T-helper 2 cell treated with Interferon-gamma antibody and Interleukin-4, amounts not matched to agents 5 μg/mL and 100 μg/mL, for 36 hours (primary cell): ENCODE data around the gene MED29.

ENCODE experiments used
- DNase-seq: peaks from one replicate; pipeline ENCODE4 v3.0.0; 2021; ENCODE audit warnings: low spot score
- H3K27ac Mint-ChIP-seq: one replicate; pipeline ENCODE4 v1.8.0; 2021; ENCODE audit warnings: mild to moderate bottlenecking, mixed read lengths
- H3K27me3 Mint-ChIP-seq: one replicate; pipeline ENCODE4 v1.8.0; 2021; ENCODE audit warnings: low read depth, mixed read lengths
- H3K36me3 Mint-ChIP-seq: one replicate; pipeline ENCODE4 v1.8.0; 2021; ENCODE audit warnings: low read depth, mixed read lengths
- H3K4me1 Mint-ChIP-seq: one replicate; pipeline ENCODE4 v1.8.0; 2021; ENCODE audit warnings: low read depth, mixed read lengths
- H3K4me3 Mint-ChIP-seq: one replicate; pipeline ENCODE4 v1.8.0; 2022; ENCODE audit warnings: mild to moderate bottlenecking, moderate library complexity, mixed read lengths
- H3K9me3 Mint-ChIP-seq: one replicate; pipeline ENCODE4 v1.8.0; 2021; ENCODE audit warnings: mixed read lengths

MED29 gene

DNA sequence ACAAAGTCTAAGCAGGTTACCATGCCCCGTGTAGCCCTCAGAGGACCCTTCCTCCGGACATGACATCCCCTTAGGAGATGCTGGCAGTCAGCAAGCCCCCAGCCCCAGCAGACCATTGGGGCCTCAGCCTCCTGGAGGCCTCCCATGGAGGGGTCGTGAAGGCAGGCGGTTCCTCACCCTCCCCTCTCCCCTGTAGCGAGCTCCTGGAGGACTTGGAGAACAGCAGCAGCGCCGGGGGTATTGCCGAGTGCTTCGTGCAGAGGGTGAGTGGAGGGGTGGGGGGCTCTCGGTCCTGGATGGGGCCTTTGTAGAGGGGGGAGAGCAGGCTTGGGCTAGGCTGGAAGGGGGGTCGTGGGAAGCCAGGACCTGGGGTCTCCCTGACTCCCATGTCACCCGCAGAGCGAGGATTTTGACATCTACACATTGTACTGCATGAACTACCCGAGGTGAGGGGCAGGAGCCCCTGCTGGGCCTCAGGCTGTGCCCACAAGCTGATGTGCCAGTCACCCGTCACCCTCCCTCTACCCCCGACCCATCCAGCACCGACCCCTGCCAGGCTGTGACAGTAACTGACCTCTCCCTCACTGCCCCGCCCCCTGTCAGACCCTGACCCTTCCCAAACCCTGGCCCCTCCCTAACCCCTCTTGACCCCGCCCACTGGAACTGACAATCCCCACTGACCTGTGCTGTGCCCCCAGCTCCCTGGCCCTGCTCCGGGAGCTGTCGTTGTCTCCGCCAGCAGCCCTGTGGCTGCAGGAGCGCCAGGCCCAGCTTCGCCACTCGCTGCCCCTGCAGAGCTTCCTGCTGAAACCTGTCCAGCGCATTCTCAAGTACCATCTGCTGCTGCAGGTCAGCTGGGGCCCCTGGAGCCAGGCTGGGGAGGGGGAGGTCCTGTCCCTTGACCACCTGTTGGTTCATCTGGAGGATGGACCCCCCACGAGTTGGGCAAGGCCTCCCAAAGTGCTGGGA lies 25.3 kb downstream of the MED29 start:
- H3K27ac Mint-ChIP-seq, result no peak overlapping the region
- H3K4me3 Mint-ChIP-seq, result no peak overlapping the region
- H3K9me3 Mint-ChIP-seq, result no peaks in the 10 kb centered on the region
- no peak for DNase-seq
- H3K27me3 Mint-ChIP-seq, result peaks cover 4% of the 10 kb centered on the region
- peaks cover 17% of the 10 kb centered on the region for H3K4me1 Mint-ChIP-seq
- peaks cover 15% of the 10 kb centered on the region for H3K36me3 Mint-ChIP-seq

DNA sequence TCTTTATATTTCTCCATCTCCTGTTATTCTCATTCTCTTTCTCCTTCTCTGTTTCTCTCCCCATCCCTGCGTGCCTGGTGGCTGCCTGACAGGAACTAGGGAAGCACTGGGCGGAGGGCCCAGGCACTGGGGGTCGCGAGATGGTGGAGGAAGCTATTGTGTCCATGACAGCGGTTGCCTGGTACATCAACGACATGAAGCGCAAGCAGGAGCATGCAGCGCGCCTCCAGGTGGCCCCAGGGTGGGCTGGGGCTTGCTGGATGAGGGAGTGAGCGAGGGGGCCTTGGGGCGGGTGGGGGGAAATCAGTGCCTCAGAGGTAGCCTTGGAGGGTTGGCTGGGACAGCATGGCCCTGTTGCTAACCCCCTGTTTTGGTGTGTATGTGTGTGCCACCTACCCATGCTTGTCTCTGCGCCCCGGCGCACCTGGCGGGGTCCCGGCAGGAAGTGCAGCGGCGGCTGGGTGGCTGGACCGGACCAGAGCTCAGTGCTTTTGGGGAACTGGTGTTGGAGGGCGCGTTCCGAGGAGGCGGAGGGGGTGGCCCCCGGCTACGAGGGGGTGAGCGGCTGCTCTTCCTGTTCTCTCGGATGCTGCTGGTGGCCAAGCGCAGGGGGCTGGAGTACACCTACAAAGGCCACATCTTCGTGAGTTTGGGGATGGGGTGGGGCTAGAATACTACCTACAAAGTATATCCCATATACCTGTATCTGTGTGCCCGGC lies 26.4 kb downstream of the MED29 start:
- no peak for DNase-seq
- H3K4me3 Mint-ChIP-seq, result no peak overlapping the region
- no peaks in the 10 kb centered on the region for H3K9me3 Mint-ChIP-seq
- peaks cover 11% of the 10 kb centered on the region for H3K4me1 Mint-ChIP-seq
- peaks cover 14% of the 10 kb centered on the region for H3K36me3 Mint-ChIP-seq
- no peak overlapping the region for H3K27ac Mint-ChIP-seq
- no peaks in the 10 kb centered on the region for H3K27me3 Mint-ChIP-seq

DNA sequence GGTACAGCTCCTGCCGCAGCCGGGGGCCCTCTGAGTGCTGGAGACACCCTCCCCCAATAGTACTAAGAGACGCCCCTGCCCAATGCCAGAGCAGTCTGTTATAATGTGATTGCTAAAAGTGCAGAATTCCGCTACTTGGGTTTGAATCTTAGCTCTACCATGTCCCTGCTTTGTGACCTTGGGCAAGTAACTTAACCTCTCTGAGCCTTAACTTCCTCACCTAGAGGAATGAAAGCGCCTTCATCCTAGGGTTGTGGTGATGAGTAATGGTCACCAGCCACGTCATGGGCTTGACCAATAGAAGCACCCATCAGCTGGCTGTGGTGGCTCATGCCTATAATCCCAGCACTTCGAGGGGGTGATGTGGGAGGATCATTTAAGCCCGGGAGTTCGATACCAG lies 27.8 kb downstream of the MED29 start:
- no peak for DNase-seq
- H3K4me3 Mint-ChIP-seq, result no peak overlapping the region
- H3K36me3 Mint-ChIP-seq, result peaks cover 21% of the 10 kb centered on the region
- H3K4me1 Mint-ChIP-seq, result peaks cover 7% of the 10 kb centered on the region
- H3K27ac Mint-ChIP-seq, result no peak overlapping the region
- no peaks in the 10 kb centered on the region for H3K27me3 Mint-ChIP-seq
- no peaks in the 10 kb centered on the region for H3K9me3 Mint-ChIP-seq

- no peak for DNase-seq
- H3K36me3 Mint-ChIP-seq, result peaks cover 26% of the 10 kb centered on the region
- no peak overlapping the region for H3K4me3 Mint-ChIP-seq
- no peak overlapping the region for H3K27ac Mint-ChIP-seq
- no peaks in the 10 kb centered on the region for H3K27me3 Mint-ChIP-seq
- H3K4me1 Mint-ChIP-seq, result no peaks in the 10 kb centered on the region
- no peaks in the 10 kb centered on the region for H3K9me3 Mint-ChIP-seq
These were observed 29.6 kb downstream of the MED29 start for GRCh38 chr19:39420769-39421168.

DNA sequence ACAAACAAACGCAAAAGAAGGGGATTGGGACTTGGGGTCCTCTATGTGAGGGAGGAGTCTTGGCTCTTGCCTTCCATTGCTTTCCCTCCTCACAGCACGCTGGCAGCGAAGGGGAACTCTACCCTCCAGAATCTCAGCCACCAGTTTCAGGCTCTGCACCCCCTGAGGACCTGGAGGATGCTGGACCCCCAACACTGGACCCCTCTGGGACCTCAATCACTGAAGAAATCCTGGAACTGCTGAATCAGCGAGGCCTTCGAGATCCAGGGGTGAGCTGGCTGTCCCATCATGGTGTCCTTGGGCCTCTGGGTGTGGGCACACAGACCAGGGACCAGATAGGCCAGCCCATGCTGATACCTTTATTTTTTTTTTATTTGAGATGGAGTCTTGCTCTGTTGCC lies 30.8 kb downstream of the MED29 start:
- H3K4me1 Mint-ChIP-seq, result no peaks in the 10 kb centered on the region
- no peak for DNase-seq
- no peaks in the 10 kb centered on the region for H3K27me3 Mint-ChIP-seq
- no peak overlapping the region for H3K4me3 Mint-ChIP-seq
- no peaks in the 10 kb centered on the region for H3K9me3 Mint-ChIP-seq
- peaks cover 27% of the 10 kb centered on the region for H3K36me3 Mint-ChIP-seq
- no peak overlapping the region for H3K27ac Mint-ChIP-seq

DNA sequence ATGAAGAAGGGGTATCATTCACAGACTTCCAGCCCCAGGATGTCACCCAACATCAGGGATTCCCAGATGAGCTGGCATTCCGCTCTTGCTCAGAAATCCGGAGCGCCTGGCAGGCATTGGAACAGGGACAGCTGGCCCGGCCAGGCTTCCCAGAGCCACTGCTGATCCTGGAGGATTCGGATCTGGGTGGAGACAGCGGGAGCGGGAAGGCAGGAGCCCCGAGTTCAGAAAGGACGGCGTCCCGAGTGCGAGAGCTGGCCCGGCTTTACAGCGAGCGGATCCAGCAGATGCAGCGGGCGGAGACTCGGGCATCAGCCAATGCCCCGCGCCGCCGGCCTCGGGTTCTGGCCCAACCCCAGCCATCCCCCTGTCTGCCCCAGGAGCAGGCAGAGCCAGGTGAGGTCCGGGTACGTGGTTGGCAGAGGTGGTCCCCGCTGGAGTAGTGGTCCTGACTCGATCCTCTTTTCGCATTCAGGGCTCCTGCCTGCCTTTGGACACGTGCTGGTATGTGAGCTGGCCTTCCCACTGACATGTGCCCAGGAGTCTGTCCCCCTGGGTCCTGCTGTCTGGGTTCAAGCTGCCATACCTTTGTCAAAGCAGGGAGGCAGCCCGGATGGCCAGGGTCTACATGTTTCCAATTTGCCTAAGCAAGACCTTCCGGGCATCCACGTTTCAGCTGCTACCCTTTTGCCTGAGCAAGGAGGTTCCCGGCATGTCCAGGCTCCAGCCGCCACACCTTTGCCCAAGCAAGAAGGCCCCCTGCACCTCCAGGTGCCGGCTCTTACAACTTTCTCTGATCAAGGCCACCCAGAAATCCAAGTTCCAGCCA lies 32.3 kb downstream of the MED29 start:
- H3K4me1 Mint-ChIP-seq, result no peaks in the 10 kb centered on the region
- no peak for DNase-seq
- no peaks in the 10 kb centered on the region for H3K9me3 Mint-ChIP-seq
- no peak overlapping the region for H3K4me3 Mint-ChIP-seq
- no peak overlapping the region for H3K27ac Mint-ChIP-seq
- H3K36me3 Mint-ChIP-seq, result peaks cover 25% of the 10 kb centered on the region
- no peaks in the 10 kb centered on the region for H3K27me3 Mint-ChIP-seq

GRCh38 chr19:39424934-39425333 lies 33.8 kb downstream of the MED29 start:
- peaks cover 19% of the 10 kb centered on the region for H3K36me3 Mint-ChIP-seq
- no peak for DNase-seq
- no peak overlapping the region for H3K4me3 Mint-ChIP-seq
- no peaks in the 10 kb centered on the region for H3K27me3 Mint-ChIP-seq
- H3K27ac Mint-ChIP-seq, result no peak overlapping the region
- no peaks in the 10 kb centered on the region for H3K4me1 Mint-ChIP-seq
- H3K9me3 Mint-ChIP-seq, result no peaks in the 10 kb centered on the region

DNA sequence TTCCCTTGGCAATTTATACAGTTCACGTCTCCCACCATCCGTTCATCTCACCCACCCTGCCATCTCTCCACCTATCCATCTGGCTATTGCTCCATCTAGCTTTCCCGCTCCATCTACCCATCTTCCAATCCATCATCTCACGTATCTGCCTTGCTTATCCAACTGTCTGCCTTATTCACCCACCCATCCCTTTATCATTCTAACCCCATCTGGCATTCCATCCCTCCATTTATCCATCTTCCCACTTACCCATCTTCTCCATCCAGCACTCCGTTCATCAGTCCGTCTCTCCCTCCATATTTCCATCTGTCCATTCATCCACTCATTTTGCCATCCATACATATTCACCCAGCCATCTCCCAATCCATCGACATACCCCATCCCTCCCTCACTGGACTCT lies 34.6 kb downstream of the MED29 start:
- no peak overlapping the region for H3K4me3 Mint-ChIP-seq
- H3K9me3 Mint-ChIP-seq, result no peaks in the 10 kb centered on the region
- DNase-seq, result no peak
- no peaks in the 10 kb centered on the region for H3K27me3 Mint-ChIP-seq
- H3K27ac Mint-ChIP-seq, result no peak overlapping the region
- peaks cover 3% of the 10 kb centered on the region for H3K4me1 Mint-ChIP-seq
- peaks cover 19% of the 10 kb centered on the region for H3K36me3 Mint-ChIP-seq

- H3K4me3 Mint-ChIP-seq, result no peak overlapping the region
- no peaks in the 10 kb centered on the region for H3K9me3 Mint-ChIP-seq
- H3K27ac Mint-ChIP-seq, result no peak overlapping the region
- DNase-seq, result no peak
- no peaks in the 10 kb centered on the region for H3K27me3 Mint-ChIP-seq
- H3K4me1 Mint-ChIP-seq, result peaks cover 7% of the 10 kb centered on the region
- peaks cover 21% of the 10 kb centered on the region for H3K36me3 Mint-ChIP-seq
These were observed 35.0 kb downstream of the MED29 start for GRCh38 chr19:39426170-39426569.

GRCh38 chr19:39427707-39428106 lies 36.5 kb downstream of the MED29 start:
- Mint-ChIP-seq H3K4me1 (peaks cover 8% of the 10 kb centered on the region), H3K9me3 (no peaks in the 10 kb centered on the region), H3K36me3 (peaks cover 25% of the 10 kb centered on the region), H3K27ac (no peak overlapping the region), H3K4me3 (no peak overlapping the region), H3K27me3 (no peaks in the 10 kb centered on the region)
- no peak for DNase-seq

DNA sequence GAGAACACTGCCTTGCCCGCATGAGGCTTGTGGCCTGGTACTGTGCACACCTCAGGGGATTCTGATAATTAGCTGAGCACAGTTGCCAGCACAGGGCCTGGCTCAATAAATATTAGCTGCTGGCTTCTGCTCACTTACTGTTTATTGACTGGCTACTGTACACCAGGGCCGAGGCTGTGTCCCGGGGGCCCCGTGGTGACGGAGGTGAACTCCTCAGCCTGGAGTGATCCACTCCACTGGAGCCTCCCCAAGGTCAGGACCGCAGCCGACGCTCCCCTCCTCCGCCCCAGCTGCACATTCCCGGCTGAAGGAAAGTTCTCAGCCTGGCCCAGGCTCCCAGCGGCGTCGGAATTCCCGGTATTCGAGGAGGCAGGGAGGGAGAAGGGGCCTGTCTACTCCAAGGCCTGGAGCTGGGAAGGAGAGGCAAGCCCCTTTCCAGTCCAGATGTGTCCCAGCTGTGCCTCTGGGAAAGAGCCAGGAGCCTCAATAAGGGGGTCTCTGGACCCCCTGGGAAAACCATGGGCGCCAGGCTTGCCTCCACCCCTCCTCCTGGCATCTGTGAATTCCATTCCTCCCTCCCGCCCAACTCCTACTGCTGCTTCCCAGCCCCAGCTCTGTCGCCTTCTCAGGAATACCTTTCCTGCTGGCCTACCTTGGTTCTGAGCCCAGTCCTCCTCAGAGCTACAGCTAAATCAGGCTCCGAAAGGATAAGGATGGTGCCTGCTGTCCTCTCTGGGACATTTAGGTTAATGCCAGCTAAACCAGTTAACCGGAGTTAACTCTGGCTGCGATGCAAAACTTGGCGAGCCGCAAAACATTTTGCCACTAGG lies 37.3 kb downstream of the MED29 start:
- Mint-ChIP-seq H3K27ac (no peak overlapping the region), H3K4me1 (peaks cover 13% of the 10 kb centered on the region), H3K27me3 (no peaks in the 10 kb centered on the region), H3K36me3 (peaks cover 29% of the 10 kb centered on the region), H3K4me3 (no peak overlapping the region), H3K9me3 (no peaks in the 10 kb centered on the region)
- no peak for DNase-seq

DNA sequence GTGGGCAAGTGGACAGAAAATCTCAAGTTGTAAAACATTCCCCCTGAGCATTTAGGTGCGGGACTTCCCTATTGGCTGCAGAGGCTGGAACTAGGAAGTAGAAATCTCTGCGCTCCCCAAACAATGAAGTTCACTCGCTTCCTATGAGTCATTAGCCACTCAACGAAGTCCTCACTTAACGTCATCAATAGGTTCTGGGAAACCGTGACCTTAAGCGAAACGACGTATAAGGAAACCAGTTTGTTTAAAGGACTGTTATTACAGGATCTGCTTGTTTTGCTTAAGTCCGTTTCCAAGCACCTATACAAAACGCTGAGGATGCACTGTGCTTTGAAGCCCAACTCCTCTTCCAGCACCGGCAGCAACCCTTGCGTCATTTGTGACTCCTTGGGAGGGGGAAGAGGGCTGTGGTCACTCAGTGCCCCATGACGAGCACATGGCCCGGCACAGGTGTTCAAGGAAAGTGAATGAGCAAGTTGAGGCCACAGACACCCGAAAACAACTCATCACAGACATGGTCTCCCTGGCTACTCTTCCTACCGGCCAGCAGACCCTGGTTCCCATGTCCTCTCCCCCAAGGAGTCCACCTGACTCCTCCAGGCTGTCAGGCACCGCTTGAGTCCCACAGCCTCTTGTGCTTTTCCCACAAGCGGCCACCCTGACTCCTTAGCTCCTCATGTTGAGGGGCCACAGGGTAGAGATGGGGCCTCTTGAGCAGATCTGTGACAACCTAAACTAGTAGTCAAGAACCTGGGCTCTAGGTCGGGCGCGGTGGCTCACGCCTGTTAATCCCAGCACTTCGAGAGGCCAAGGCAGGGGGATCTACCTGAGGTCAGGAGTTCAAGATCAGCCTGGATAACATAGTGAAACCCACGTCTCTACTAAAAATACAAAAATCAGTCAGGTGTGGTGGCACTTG lies 39.8 kb downstream of the MED29 start:
- peak overlapping the region; percentile 29 for H3K4me3 Mint-ChIP-seq
- DNase-seq, result peak; percentile 76
- peaks cover 37% of the 10 kb centered on the region for H3K36me3 Mint-ChIP-seq
- H3K27me3 Mint-ChIP-seq, result no peaks in the 10 kb centered on the region
- H3K4me1 Mint-ChIP-seq, result peaks cover 28% of the 10 kb centered on the region
- peak overlapping the region; percentile 90 for H3K27ac Mint-ChIP-seq
- H3K9me3 Mint-ChIP-seq, result no peaks in the 10 kb centered on the region
